ENCODE data around the gene PHLDB3. TPM values are rescaled to one million over a fixed set of nuclear protein-coding genes. Genes with fewer than 3 reads are reported as not detected.

PHLDB3 gene
- total and polyA plus RNA-seq, 2 of the 13 experiments (the other 11 are each of a cell fraction or from before 2014, with no cell fraction given) = 11.3 to 14.5 TPM

- in situ Hi-C loops (cut with HindIII; ENCODE audit: extremely low pct_ligation_motif_present, low pct_unique_long_range_greater_than_20kb) = no loop called here
Observed at GRCh38 chr19:43429395-43429794, 75.2 kb downstream of the PHLDB3 start.

More at GRCh38 chr19:43429395-43429794, 75.2 kb downstream of the PHLDB3 start:
- BruUV-seq (replicated peaks) = no TSS peak
- DNase-seq (ENCODE audit: low spot score) = no peak
- 75% methylated on average over 7 of the region's 7 CpGs for WGBS (ENCODE audit: low lambda C conversion rate)
- FAIRE-seq = no peak
- ATAC-seq = no peak
- H3K36me3 ChIP-seq (replicated peaks in 1 of 2; ENCODE audit: control insufficient read depth in 1 of 2, insufficient read depth in 2 of 2, low read length in 2 of 2) = no peaks in the 10 kb centered on the region
- H3K9me3 ChIP-seq (ENCODE audit: low read length) = no peaks in the 10 kb centered on the region
- no peak overlapping the region for H3K4me2 ChIP-seq (ENCODE audit: low read depth, low read length)
- H2AFZ ChIP-seq (ENCODE audit: low read length) = no peak overlapping the region
- no peak overlapping the region for H3K9ac ChIP-seq (ENCODE audit: insufficient read depth, low read depth, low read length)
- no peaks in the 10 kb centered on the region for H4K20me1 ChIP-seq (ENCODE audit: insufficient read depth, low read length)
- no peak overlapping the region for H3K4me3 ChIP-seq (replicated peaks in 1 of 3; ENCODE audit: insufficient read depth in 1 of 3, low read depth in 2 of 3, low read length in 3 of 3)
- H3K27me3 ChIP-seq (ENCODE audit: control insufficient read depth in 1 of 2, insufficient read depth in 2 of 2, low read length in 2 of 2) = no peaks in the 10 kb centered on the region
- TF ChIP-seq, protein P1, sequence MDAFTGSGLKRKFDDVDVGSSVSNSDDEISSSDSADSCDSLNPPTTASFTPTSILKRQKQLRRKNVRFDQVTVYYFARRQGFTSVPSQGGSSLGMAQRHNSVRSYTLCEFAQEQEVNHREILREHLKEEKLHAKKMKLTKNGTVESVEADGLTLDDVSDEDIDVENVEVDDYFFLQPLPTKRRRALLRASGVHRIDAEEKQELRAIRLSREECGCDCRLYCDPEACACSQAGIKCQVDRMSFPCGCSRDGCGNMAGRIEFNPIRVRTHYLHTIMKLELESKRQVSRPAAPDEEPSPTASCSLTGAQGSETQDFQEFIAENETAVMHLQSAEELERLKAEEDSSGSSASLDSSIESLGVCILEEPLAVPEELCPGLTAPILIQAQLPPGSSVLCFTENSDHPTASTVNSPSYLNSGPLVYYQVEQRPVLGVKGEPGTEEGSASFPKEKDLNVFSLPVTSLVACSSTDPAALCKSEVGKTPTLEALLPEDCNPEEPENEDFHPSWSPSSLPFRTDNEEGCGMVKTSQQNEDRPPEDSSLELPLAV (CRISPR knock-in tag; conservative IDR thresholded peaks at IDR 0.05; ENCODE audit: low read depth) = no peak
- TF ChIP-seq ZNF782 (CRISPR knock-in tag; IDR thresholded peaks at IDR 0.05; ENCODE audit: borderline replicate concordance) (no peak), NR2F6 (IDR thresholded peaks at IDR 0.05) (no peak), NR2F6 (CRISPR knock-in tag; IDR thresholded peaks at IDR 0.05) (no peak), IKZF1 (IDR thresholded peaks at IDR 0.05) (no peak), ZNF660 (CRISPR knock-in tag; IDR thresholded peaks at IDR 0.05; ENCODE audit: borderline replicate concordance, low read depth) (no peak), ZNF350 (CRISPR knock-in tag; IDR thresholded peaks at IDR 0.05; ENCODE audit: borderline replicate concordance, low read depth) (no peak), ZNF772 (CRISPR knock-in tag; IDR thresholded peaks at IDR 0.05) (no peak), MTF2 (CRISPR knock-in tag; IDR thresholded peaks at IDR 0.05; ENCODE audit: borderline replicate concordance) (no peak)
- TF ChIP-seq, protein P2, sequence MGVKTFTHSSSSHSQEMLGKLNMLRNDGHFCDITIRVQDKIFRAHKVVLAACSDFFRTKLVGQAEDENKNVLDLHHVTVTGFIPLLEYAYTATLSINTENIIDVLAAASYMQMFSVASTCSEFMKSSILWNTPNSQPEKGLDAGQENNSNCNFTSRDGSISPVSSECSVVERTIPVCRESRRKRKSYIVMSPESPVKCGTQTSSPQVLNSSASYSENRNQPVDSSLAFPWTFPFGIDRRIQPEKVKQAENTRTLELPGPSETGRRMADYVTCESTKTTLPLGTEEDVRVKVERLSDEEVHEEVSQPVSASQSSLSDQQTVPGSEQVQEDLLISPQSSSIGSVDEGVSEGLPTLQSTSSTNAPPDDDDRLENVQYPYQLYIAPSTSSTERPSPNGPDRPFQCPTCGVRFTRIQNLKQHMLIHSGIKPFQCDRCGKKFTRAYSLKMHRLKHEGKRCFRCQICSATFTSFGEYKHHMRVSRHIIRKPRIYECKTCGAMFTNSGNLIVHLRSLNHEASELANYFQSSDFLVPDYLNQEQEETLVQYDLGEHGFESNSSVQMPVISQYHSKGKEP (CRISPR knock-in tag; IDR thresholded peaks at IDR 0.05) = no peak
- ChIA-PET CTCF (ENCODE audit: low intra/inter-chr PET ratio, low total read pairs) (no interaction called here), POLR2A (interaction anchor here (0.5 kb wide), 1 partner anchor 1950 kb away, joined by 4 read pairs; no protein-coding TSS in a partner anchor)
- intact Hi-C loops (cut with micrococcal nuclease; ENCODE audit: unreplicated experiment) = no loop called here
- H3K4me1 ChIP-seq (ENCODE audit: insufficient read depth, low read length) = no peaks in the 10 kb centered on the region
- H3K27ac ChIP-seq (ENCODE audit: extremely low read length, insufficient read depth, low read length) = no peak overlapping the region
- no peaks in the 10 kb centered on the region for H3K79me2 ChIP-seq (ENCODE audit: insufficient read depth, low read length)
